ENCODE data around the gene CC2D2A.

GRCh38 chr4:15513545-15513944 is 43.9 kb downstream of the CC2D2A start:
- TF ChIP-seq POLR2A (IDR thresholded peaks at IDR 0.05; ENCODE audit: low read depth, low read length), result no peak
- TF ChIP-seq POLR2AphosphoS5 (IDR thresholded peaks at IDR 0.05; ENCODE audit: low read depth, low read length), result no peak
- no peak for TF ChIP-seq TAF1 (IDR thresholded peaks at IDR 0.05; ENCODE audit: borderline replicate concordance, low read depth, low read length)
